NCI-H1092 (cell line): ENCODE results near the gene SH3GL3.

ENCODE experiments used
- DNase-seq: peaks from one replicate; lab custom pipeline; 2025; lab: John Stamatoyannopoulos, UW

SH3GL3 gene

GRCh38 chr15:83446904-83447709 lies at the start of gene SH3GL3:
Gene SH3GL3, plus strand, starts transcription at chr15:83447341. Its CDS starts 193 bp downstream, at chr15:83447534.
- DNase-seq, result peak; percentile 26

GRCh38 chr15:83398626-83399025 lies 48.5 kb upstream of the SH3GL3 start:
- DNase-seq, result no peak

GRCh38 chr15:83404121-83404520 lies 43.0 kb upstream of the SH3GL3 start:
- DNase-seq, result no peak

GRCh38 chr15:83410532-83410931 lies 36.6 kb upstream of the SH3GL3 start:
- DNase-seq, result no peak

GRCh38 chr15:83413054-83413719 lies 34.0 kb upstream of the SH3GL3 start:
- DNase-seq, result no peak

- no peak for DNase-seq
Observed at GRCh38 chr15:83422081-83422480, 25.1 kb upstream of the SH3GL3 start.

- DNase-seq, result no peak
Observed at GRCh38 chr15:83422541-83422940, 24.6 kb upstream of the SH3GL3 start.

GRCh38 chr15:83424101-83424500 lies 23.0 kb upstream of the SH3GL3 start:
- no peak for DNase-seq

GRCh38 chr15:83430441-83430840 lies 16.7 kb upstream of the SH3GL3 start:
- no peak for DNase-seq

GRCh38 chr15:83431521-83431920 lies 15.6 kb upstream of the SH3GL3 start:
- no peak for DNase-seq

- DNase-seq, result no peak
Observed at GRCh38 chr15:83435202-83435601, 11.9 kb upstream of the SH3GL3 start.

- DNase-seq, result no peak
Observed at GRCh38 chr15:83435782-83436181, 11.4 kb upstream of the SH3GL3 start.

- no peak for DNase-seq
Observed at GRCh38 chr15:83436513-83437158, 10.5 kb upstream of the SH3GL3 start.

- no peak for DNase-seq
Observed at GRCh38 chr15:83443076-83443847, 3.9 kb upstream of the SH3GL3 start.

GRCh38 chr15:83444936-83445335 lies 2.2 kb upstream of the SH3GL3 start:
- DNase-seq, result no peak

GRCh38 chr15:83445643-83446042 lies 1.5 kb upstream of the SH3GL3 start:
- DNase-seq, result no peak

- no peak for DNase-seq
Observed at GRCh38 chr15:83446417-83446816, 724 bp upstream of the SH3GL3 start.

GRCh38 chr15:83449250-83449671 lies 2.1 kb downstream of the SH3GL3 start:
- DNase-seq, result no peak

GRCh38 chr15:83449937-83450506 lies 2.9 kb downstream of the SH3GL3 start:
- DNase-seq, result no peak

- no peak for DNase-seq
Observed at GRCh38 chr15:83457149-83457548, 10.0 kb downstream of the SH3GL3 start.

GRCh38 chr15:83458381-83458780 lies 11.2 kb downstream of the SH3GL3 start:
- no peak for DNase-seq

GRCh38 chr15:83462026-83462425 lies 14.9 kb downstream of the SH3GL3 start:
- no peak for DNase-seq
